HepG2 (cell line): ENCODE results near the gene SMAD6. TPM values are rescaled to one million over a fixed set of nuclear protein-coding genes. Genes with fewer than 3 reads are reported as not detected.

Source experiments
- ETV6 ChIP-seq: sonication (generic); formaldehyde crosslinking; conservative IDR thresholded peaks from 2 replicates; pipeline ENCODE4 v1.4.0; 2020; ENCODE audit warnings: missing genetic modification reagents
- KAT8 ChIP-seq: IDR thresholded peaks from 2 replicates; pipeline ENCODE4 v1.6.1; 2016; ENCODE audit warnings: missing genetic modification reagents, missing compliant biosample characterization
- KLF12 ChIP-seq: sonication (generic); formaldehyde crosslinking; IDR thresholded peaks from 2 replicates; pipeline ENCODE4 v1.4.0; 2020; ENCODE audit warnings: missing genetic modification reagents, borderline replicate concordance
- KLF9 ChIP-seq: IDR thresholded peaks from 2 replicates; pipeline ENCODE4 v1.6.1; 2016; ENCODE audit warnings: low read depth
- MEF2D ChIP-seq: sonication (generic); formaldehyde crosslinking; IDR thresholded peaks from 2 replicates; pipeline ENCODE4 v1.5.1; 2020; ENCODE audit warnings: mild to moderate bottlenecking, missing genetic modification reagents
- MIER2 ChIP-seq: IDR thresholded peaks from 2 replicates; pipeline ENCODE4 v1.6.1; 2016; ENCODE audit warnings: missing biosample characterization, missing genetic modification reagents
- MXI1 ChIP-seq: IDR thresholded peaks from 3 replicates; pipeline ENCODE4 v1.6.1; 2012; ENCODE audit warnings: low read depth, low read length, inconsistent platforms, borderline replicate concordance
- PITX1 ChIP-seq: sonication (generic); formaldehyde crosslinking; IDR thresholded peaks from 2 replicates; pipeline ENCODE4 v1.5.1; 2020; ENCODE audit warnings: mild to moderate bottlenecking, missing genetic modification reagents
- STAG1 ChIP-seq: sonication (generic); formaldehyde crosslinking; IDR thresholded peaks from 2 replicates; pipeline ENCODE4 v1.4.0; 2020; ENCODE audit warnings: missing genetic modification reagents
- ZFX ChIP-seq: sonication (generic); formaldehyde crosslinking; IDR thresholded peaks from 2 replicates; pipeline ENCODE4 v1.4.0; 2020; ENCODE audit warnings: mild to moderate bottlenecking, low read depth, missing genetic modification reagents, moderate library complexity
- ZNF10 ChIP-seq: sonication (generic); formaldehyde crosslinking; IDR thresholded peaks from 2 replicates; pipeline ENCODE4 v1.4.0; 2020; ENCODE audit warnings: mild to moderate bottlenecking, low read depth, missing genetic modification reagents, borderline replicate concordance
- ZNF44 ChIP-seq: sonication (generic); formaldehyde crosslinking; IDR thresholded peaks from 2 replicates; pipeline ENCODE4 v1.5.1; 2020; ENCODE audit warnings: mild to moderate bottlenecking, missing genetic modification reagents
- ZNF850 ChIP-seq: sonication (generic); formaldehyde crosslinking; conservative IDR thresholded peaks from 2 replicates; pipeline ENCODE4 v1.9.0; 2021; ENCODE audit warnings: mild to moderate bottlenecking, missing genetic modification reagents
- polyA plus RNA-seq, 8 experiments: library from polyadenylated mRNA; depleted of rRNA in 3 of 8; stranded (reverse) in 7 of 8; unstranded in 1 of 8; fragments of >200 nt; fragmentation: Illumina TruSeq in 4 of 8; extraction: Trizol in 4 of 8; gene quantifications; 2 replicates each; pipeline versions ENCODE4 v1.2.1 to v1.2.3, GENCODE V29; 2011 to 2016; ENCODE audit warnings: low read depth in 4 of 8, missing spikeins in 1 of 8, mixed read lengths in 1 of 8; ENCODE audit not compliant: insufficient read depth in 1 of 8
- total RNA-seq, 5 experiments: library from RNA; depleted of rRNA; stranded (reverse); fragments of >200 nt; fragmentation: Illumina TruSeq; extraction: Trizol; gene quantifications; 2 replicates each; pipeline ENCODE4 v1.2.3, GENCODE V29; 2016; ENCODE audit warnings: low read depth in 1 of 5
- TF ChIP-seq, protein P1 (sequence below): sonication (generic); formaldehyde crosslinking; IDR thresholded peaks from 2 replicates; pipeline ENCODE4 v1.4.0; 2020; ENCODE audit warnings: missing genetic modification reagents
- TF ChIP-seq, protein P2 (sequence below): sonication (generic); formaldehyde crosslinking; conservative IDR thresholded peaks from 2 replicates; pipeline ENCODE4 v1.8.0; 2022; ENCODE audit warnings: missing genetic modification reagents
- TF ChIP-seq, protein P3 (sequence below): sonication (generic); formaldehyde crosslinking; IDR thresholded peaks from 2 replicates; pipeline ENCODE4 v1.8.0; 2022; ENCODE audit warnings: mild to moderate bottlenecking, missing genetic modification reagents, moderate library complexity
- TF ChIP-seq, protein P4 (sequence below): sonication (generic); formaldehyde crosslinking; IDR thresholded peaks from 2 replicates; pipeline ENCODE4 v1.8.0; 2022; ENCODE audit warnings: missing genetic modification reagents, mild to moderate bottlenecking, moderate library complexity, borderline replicate concordance
- TF ChIP-seq, protein P5 (sequence below): sonication (generic); formaldehyde crosslinking; IDR thresholded peaks from 2 replicates; pipeline ENCODE4 v1.8.0; 2022; ENCODE audit warnings: mild to moderate bottlenecking, missing genetic modification reagents; ENCODE audit not compliant: insufficient replicate concordance

The SMAD6 gene
- total and polyA plus RNA-seq, 2 of the 13 experiments (the other 11 are each of a cell fraction or from before 2014, with no cell fraction given), result 3.3 to 4.4 TPM

DNA sequence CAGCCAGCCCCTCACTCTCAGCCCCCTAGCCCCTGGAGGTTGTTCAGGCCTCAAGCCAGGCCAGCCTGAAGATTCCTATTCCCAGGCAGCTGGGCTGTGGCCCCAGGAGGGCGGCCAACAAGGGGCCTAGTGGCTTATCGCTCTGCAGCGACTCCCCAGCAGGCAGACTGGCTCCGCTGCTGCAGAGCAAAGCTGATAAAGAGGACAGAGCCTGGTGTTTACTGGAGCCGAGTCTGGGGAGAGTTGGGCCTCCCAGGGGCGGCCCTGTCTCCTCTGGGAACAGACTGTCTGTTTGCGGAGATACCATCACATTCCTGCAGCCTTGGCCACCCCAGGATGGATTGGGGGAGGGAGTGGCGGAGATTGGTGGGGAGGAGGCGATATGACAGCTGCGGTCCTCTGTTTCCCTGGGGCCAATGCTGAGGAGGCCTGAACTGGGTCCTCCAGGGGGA, 22.4 kb upstream of the SMAD6 start (continued):
- TF ChIP-seq, protein P1, sequence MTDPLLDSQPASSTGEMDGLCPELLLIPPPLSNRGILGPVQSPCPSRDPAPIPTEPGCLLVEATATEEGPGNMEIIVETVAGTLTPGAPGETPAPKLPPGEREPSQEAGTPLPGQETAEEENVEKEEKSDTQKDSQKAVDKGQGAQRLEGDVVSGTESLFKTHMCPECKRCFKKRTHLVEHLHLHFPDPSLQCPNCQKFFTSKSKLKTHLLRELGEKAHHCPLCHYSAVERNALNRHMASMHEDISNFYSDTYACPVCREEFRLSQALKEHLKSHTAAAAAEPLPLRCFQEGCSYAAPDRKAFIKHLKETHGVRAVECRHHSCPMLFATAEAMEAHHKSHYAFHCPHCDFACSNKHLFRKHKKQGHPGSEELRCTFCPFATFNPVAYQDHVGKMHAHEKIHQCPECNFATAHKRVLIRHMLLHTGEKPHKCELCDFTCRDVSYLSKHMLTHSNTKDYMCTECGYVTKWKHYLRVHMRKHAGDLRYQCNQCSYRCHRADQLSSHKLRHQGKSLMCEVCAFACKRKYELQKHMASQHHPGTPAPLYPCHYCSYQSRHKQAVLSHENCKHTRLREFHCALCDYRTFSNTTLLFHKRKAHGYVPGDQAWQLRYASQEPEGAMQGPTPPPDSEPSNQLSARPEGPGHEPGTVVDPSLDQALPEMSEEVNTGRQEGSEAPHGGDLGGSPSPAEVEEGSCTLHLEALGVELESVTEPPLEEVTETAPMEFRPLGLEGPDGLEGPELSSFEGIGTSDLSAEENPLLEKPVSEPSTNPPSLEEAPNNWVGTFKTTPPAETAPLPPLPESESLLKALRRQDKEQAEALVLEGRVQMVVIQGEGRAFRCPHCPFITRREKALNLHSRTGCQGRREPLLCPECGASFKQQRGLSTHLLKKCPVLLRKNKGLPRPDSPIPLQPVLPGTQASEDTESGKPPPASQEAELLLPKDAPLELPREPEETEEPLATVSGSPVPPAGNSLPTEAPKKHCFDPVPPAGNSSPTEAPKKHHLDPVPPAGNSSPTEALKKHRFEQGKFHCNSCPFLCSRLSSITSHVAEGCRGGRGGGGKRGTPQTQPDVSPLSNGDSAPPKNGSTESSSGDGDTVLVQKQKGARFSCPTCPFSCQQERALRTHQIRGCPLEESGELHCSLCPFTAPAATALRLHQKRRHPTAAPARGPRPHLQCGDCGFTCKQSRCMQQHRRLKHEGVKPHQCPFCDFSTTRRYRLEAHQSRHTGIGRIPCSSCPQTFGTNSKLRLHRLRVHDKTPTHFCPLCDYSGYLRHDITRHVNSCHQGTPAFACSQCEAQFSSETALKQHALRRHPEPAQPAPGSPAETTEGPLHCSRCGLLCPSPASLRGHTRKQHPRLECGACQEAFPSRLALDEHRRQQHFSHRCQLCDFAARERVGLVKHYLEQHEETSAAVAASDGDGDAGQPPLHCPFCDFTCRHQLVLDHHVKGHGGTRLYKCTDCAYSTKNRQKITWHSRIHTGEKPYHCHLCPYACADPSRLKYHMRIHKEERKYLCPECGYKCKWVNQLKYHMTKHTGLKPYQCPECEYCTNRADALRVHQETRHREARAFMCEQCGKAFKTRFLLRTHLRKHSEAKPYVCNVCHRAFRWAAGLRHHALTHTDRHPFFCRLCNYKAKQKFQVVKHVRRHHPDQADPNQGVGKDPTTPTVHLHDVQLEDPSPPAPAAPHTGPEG (CRISPR knock-in tag), result no peak
- TF ChIP-seq ZNF44 (CRISPR knock-in tag) (no peak), KAT8 (peak; percentile 45; the same call in 1 of the 2 replicates), KLF12 (no peak), ZNF850 (no peak), PITX1 (CRISPR knock-in tag) (0 out of 2 replicates have a peak, but pooled peaks have one; percentile 29), KLF9 (no peak), MIER2 (CRISPR knock-in tag) (0 out of 2 replicates have a peak, but pooled peaks have one; percentile 33), STAG1 (peak; percentile 23), MEF2D (no peak), ETV6 (no peak), ZNF10 (CRISPR knock-in tag) (no peak), MXI1 (no peak), ZFX (CRISPR knock-in tag) (peak; percentile 85)
- TF ChIP-seq, protein P2, sequence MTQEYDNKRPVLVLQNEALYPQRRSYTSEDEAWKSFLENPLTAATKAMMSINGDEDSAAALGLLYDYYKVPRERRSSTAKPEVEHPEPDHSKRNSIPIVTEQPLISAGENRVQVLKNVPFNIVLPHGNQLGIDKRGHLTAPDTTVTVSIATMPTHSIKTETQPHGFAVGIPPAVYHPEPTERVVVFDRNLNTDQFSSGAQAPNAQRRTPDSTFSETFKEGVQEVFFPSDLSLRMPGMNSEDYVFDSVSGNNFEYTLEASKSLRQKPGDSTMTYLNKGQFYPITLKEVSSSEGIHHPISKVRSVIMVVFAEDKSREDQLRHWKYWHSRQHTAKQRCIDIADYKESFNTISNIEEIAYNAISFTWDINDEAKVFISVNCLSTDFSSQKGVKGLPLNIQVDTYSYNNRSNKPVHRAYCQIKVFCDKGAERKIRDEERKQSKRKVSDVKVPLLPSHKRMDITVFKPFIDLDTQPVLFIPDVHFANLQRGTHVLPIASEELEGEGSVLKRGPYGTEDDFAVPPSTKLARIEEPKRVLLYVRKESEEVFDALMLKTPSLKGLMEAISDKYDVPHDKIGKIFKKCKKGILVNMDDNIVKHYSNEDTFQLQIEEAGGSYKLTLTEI (CRISPR knock-in tag), result no peak
- TF ChIP-seq, protein P3, sequence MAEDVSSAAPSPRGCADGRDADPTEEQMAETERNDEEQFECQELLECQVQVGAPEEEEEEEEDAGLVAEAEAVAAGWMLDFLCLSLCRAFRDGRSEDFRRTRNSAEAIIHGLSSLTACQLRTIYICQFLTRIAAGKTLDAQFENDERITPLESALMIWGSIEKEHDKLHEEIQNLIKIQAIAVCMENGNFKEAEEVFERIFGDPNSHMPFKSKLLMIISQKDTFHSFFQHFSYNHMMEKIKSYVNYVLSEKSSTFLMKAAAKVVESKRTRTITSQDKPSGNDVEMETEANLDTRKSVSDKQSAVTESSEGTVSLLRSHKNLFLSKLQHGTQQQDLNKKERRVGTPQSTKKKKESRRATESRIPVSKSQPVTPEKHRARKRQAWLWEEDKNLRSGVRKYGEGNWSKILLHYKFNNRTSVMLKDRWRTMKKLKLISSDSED (CRISPR knock-in tag), result no peak
- TF ChIP-seq, protein P4, sequence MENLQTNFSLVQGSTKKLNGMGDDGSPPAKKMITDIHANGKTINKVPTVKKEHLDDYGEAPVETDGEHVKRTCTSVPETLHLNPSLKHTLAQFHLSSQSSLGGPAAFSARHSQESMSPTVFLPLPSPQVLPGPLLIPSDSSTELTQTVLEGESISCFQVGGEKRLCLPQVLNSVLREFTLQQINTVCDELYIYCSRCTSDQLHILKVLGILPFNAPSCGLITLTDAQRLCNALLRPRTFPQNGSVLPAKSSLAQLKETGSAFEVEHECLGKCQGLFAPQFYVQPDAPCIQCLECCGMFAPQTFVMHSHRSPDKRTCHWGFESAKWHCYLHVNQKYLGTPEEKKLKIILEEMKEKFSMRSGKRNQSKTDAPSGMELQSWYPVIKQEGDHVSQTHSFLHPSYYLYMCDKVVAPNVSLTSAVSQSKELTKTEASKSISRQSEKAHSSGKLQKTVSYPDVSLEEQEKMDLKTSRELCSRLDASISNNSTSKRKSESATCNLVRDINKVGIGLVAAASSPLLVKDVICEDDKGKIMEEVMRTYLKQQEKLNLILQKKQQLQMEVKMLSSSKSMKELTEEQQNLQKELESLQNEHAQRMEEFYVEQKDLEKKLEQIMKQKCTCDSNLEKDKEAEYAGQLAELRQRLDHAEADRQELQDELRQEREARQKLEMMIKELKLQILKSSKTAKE, result peak; percentile 72; the same call in 1 of the 2 replicates
- TF ChIP-seq, protein P5, sequence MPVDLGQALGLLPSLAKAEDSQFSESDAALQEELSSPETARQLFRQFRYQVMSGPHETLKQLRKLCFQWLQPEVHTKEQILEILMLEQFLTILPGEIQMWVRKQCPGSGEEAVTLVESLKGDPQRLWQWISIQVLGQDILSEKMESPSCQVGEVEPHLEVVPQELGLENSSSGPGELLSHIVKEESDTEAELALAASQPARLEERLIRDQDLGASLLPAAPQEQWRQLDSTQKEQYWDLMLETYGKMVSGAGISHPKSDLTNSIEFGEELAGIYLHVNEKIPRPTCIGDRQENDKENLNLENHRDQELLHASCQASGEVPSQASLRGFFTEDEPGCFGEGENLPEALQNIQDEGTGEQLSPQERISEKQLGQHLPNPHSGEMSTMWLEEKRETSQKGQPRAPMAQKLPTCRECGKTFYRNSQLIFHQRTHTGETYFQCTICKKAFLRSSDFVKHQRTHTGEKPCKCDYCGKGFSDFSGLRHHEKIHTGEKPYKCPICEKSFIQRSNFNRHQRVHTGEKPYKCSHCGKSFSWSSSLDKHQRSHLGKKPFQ (CRISPR knock-in tag), result no peak
